ENCODE results near the gene RAF1. TPM values are rescaled to one million over a fixed set of nuclear protein-coding genes. Genes with fewer than 3 reads are reported as not detected.

Gene RAF1
- total RNA-seq, 1 donor from 2014 or later, result 216 TPM

DNA sequence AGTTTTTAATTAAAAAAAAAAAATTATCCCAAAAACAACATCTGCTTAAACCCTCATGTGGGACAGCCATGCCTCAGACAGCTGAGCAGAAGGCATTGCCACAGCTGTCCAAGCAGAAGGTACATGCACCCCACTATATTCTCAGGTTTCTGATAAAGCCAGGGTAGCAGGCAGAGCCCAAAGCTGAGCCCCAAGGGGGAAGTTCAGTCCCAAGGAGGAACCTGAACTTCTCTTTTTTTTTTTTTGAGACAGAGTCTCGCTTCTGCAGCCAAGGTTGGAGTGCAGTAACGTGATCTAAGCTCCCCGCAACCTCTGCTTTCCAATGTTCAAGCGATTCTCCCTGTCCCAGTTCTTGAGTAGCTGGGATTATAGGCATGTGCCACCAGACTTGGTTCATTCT is 73.8 kb downstream of the RAF1 start:
- no peak for DNase-seq

DNA sequence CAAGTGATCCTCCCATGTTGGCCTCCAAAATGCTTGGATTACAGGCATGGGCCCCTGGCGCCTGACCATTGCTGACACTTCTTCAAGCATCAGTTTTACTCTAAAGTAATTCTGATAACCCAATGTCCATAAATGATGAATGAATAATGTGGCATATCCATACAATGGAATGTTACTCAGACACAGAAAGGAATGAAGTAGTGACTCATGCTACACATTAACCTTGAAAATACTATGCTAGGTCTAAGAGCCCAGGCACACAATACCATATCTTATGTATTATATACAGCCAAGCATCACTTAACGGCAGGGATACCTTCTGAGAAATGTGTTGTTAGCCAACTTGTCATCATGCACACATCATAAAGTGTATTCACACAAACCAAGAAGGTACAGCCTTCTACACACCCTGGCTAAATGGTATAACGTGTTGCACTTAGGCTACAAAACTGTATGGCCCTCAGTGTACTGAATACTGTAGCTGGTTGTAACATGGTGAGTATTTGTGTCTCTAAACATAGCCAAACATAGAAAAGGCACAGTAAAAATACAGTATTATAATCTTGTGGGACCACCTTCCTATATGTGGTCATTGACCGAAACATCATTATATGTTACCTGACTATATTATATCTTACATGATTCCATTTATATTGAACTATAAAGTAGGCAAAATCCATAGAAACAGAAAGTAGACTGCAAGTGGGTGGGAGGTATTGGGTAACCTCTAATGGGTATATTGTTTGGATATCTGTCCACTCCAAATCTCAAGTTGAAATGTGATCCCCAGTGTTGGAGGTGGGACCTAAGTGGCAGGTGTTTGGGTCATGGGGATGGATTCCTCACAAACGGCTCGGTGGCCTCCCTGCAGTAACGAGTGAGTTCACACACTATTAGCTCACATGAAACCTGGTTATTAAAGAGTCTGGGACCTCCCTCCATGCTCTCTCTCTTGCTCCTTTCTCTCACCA is 75.6 kb downstream of the RAF1 start:
- no peak for DNase-seq

DNA sequence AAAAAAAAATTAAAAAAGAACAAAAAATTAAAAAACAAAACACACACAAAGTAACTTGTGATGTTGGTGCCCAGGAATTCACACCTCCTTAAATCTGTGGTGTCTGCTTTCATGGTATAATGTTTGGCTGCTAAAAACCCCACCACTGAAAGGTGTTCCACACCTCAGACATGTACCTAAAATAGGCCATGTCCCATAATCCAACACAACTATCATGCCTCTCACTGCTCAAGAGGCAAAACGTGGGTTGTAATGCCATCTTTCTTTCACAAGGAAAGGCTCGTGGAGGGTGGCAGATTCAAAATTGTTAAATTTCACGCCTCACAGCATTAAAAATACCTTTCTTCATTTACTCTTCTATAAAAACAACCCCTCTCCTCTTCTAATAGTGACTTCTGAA is 77.5 kb downstream of the RAF1 start:
- no peak for DNase-seq

DNA sequence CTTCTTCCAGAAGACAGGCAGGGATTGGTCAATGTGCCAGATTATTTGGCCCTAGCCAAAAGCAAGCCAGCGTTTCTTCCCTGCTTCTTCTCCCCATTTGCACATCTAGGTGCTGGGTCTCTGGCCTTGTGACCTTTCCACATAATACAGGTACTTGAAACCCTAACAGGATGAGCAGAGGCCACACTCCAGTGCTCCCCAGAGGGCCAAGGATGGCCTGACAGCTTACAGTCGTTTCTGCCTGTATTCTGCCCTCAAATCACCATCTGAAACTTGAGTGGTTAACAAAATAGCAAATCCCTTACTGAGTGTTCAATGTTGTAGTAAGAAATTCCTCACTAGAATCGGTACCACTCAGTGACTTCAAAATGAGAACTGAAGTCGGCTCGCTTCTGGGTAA is 77.9 kb downstream of the RAF1 start:
- no peak for DNase-seq

DNA sequence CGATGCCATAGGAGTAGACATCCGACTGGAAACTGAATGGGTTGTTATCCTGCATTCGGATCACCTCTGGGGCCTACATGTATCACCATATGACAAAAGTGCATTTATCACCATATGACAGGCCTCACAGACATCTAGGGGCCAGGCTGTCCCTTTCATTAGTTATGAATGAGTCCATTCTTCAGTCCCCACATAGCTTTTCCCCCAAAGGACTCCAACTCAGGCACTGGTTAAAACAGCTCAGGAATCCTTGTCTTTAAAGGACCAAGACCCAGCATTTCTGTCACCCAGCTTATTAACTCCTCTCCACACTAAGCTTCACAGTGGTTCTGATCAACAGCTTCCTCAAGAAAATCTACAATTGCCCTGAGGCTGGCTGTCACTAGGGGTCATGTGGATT is 78.7 kb downstream of the RAF1 start:
- DNase-seq, result no peak

DNA sequence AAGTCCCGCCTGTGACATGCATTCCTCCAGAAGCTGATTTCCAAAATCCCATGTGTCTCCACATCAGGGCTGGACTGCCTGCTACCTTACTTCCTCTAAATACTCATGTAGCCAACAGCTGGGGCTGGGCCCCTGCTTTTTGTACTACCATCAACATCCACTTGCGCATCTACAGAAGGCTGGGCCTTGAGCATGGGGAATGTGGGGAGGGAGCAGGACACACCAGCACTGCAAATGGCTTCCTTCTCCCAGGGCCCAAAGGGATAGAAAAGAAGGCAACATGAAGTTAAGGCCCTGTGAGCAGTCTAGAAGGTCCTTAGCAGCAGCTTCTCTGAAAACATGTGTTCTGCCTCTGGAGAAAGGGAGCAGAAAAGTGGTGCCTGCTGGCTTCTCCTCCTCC is 79.8 kb downstream of the RAF1 start:
- DNase-seq, result no peak

DNA sequence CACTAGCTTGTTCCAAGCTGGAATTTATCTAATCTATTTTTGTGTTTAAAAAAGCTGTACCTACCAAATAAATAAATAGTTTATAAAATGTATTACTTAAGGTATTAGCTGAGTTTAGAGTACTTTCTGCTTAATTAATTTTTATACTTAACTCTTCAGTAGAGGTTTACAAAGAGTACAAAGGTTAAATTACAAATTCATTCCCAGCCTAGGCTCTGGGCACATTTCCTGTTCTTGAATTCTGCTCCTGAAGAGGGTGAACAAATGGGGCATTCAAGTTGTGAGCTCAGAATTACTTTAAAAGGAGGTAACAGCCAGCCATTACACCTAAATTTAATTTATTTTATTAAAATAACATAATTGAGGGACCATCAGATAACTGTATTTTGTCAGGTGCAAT is 80.6 kb downstream of the RAF1 start:
- no peak for DNase-seq

DNA sequence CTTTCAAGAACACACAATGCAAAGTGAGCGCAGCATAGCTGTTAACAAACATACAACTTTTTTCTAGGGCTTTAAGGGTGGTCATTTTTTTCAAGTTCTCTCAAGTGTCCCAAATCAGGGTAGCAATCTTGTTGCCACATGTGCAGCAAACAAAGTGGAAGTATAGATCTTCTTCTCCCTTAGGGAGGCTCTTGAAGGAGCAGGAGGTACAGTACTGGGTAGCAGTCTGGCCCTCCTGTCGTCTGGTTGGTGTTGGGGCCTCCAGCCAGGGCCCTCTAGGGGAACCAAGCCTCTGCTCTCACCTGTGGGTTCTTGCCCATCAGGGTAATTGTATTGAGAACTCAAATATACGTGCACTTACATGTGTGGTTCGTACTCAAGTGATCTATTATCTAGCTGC is 81.2 kb downstream of the RAF1 start:
- DNase-seq, result no peak

DNA sequence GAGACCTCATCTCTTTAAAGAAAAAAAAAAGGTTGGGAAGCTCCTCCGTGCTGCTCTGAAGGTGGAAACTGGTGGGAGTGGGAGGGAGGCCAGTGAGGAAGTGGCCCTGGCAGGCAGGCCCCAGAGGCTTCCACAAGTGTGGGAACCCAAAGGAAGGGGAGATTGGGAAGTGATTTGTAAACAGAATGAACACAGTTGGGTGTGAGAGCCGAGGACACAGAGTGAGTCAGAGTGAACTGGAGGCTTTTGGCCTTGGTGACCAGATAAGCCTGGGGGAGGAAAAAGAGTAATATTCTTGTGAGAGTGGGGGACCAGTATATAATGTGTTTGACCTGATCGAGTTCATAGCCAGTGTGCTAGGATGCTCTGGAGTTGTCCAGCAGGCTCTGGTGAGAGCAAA is 84.0 kb downstream of the RAF1 start:
- no peak for DNase-seq

DNA sequence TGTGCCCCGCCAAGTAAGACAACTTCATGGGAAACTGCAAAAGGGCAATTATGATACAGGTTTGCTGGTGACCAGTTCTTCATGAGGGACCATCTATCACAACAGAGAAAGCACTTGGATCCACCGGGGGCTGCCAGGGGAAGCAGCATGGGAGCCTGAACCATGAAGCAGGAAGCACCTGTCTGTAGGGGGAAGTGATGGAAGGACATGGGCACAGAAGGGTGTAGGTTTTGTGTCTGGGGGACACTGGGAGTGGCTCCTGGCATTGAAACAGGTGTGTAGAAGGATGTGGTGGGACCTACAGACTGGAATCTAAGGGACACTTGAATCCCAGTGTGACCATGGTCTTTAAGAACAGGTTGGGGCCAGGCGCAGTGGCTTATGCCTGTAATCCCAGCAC is 84.5 kb downstream of the RAF1 start:
- no peak for DNase-seq

DNA sequence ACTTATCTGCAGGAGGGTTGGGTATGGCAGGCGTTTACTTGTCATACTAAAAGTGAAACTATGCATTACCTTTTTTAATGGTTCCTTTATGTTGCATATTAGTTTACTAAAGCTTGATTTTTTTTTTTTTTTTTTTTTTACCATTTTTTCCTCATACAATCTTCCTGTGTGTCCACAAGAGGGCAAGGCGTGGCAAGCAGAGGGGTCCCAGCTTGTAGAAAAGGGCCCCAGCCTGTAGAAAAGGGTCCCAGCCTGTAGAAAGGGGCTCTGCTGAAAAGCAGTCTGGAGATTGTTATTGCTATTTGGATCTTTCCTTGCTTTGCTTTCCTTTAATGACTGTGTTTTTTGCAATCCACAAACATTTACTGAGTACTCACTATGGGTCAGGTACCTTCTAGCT is 85.2 kb downstream of the RAF1 start:
- DNase-seq, result no peak

DNA sequence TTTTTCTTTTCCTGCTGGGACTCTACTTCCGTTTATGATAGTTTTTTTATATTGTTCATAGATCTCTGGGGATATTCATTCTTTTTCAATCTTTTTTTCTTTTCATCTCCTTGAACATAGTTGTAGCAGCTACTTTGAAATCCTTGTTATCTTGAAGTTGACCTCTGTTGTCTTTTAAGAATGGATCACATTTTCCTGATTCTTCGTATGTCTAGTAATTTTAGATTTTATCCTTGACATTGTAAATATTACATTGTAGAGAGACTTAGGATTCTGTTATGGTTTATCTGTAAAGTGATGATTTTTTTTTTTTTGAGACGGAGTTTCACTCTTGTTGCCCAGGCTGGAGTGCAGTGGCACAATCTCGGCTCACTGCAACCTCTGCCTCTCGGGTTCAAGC is 86.5 kb downstream of the RAF1 start:
- no peak for DNase-seq

DNA sequence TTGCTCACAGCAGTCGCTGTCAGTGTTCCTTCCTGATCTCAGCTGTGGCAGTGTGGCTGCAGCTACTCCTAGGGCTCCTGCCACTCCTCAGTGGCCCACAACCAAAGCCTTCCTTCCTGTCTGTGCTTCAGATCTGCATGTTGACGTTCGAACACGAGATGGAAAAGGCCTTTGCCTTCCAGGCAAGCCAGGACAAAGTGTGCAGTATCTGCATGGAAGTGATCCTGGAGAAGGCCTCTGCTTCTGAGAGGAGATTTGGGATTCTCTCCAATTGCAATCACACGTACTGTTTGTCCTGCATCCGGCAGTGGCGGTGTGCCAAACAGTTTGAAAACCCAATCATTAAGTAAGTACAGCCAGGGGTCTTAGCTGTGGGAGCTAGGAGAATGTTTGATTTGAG is 89.3 kb downstream of the RAF1 start:
- no peak for DNase-seq

DNA sequence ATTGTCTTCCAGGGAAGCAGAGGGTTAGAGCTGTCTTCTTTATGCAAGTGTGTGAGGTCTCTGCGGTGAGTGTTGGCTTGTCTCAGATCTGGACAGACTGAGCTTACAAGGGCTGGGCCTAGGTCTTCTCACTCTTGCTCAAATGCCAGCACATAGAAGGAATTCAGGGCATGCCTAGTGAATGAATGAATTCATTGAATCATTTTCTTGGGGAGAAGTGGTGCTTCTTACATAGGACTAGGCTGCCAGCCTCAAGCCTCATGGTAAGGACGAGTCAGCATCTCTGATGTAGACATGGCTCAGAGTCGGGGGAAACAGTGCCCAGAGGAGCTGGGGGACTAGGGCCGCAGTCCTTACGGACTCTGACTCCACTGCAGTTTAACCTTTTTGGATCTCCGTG is 89.8 kb downstream of the RAF1 start:
- DNase-seq, result no peak

DNA sequence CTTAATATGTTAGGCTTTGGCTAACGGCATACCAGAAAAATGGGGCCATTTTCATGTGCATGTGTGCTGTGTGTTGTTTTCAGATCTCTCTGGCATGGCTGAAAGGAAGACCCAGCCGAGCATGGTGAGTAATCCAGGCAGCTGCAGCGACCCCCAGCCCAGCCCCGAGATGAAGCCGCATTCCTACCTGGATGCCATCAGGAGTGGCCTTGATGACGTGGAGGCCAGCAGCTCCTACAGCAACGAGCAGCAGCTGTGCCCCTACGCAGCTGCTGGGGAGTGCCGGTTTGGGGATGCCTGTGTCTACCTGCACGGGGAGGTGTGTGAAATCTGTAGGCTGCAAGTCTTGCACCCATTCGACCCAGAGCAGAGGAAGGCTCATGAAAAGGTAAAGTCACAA is 91.9 kb downstream of the RAF1 start:
- DNase-seq, result no peak

DNA sequence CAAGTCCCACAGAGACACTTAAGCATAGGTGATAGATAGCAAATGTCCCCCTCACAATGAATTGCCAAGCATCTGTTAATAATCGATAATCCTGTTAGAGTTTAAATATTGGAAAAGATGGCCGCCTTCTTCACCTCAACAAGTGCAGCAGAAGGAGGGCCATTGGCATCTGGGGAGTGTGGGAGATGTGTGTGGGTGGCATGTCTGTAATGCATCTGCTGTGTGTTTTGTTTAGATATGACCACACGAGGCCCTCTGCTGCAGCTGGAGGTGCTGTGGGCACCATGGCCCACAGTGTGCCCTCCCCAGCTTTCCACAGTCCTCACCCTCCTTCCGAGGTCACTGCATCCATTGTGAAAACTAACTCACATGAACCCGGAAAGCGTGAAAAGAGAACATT is 94.1 kb downstream of the RAF1 start:
- no peak for DNase-seq

DNA sequence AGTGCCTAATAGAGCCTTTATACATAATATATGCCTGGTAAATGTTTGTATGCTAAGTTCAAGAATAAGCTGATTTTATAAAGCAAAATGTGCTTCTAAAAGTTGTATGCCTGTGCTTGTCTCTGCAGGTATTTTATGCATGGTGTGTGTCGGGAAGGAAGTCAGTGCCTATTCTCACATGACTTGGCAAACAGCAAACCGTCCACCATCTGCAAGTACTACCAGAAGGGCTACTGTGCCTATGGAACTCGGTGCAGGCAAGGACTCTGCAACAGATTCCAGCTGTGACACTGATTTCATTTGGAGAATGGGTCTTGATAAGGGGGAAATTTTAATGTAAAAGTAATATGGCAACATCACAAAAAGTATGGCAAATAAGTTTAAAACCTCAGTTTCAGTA is 95.2 kb downstream of the RAF1 start:
- DNase-seq, result no peak

DNA sequence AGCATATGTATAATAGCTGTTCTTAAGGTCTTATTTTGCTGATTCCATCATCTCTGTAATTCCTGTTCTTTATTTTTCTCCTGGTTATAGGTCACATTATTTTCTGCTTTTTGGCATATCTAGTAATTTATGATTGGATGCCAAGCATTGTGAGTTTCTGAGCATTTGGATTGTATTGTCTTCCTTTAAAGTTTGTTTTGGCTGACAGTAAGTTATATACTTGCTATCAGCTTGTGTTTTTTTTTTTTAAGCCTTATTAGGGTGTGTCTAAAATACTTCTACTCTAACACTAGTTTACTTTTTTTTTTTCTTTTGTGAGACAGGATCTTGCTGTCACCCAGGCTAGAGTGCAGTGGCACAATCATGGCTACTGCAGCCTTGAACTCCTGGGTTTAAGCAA is 96.9 kb downstream of the RAF1 start:
- no peak for DNase-seq

DNA sequence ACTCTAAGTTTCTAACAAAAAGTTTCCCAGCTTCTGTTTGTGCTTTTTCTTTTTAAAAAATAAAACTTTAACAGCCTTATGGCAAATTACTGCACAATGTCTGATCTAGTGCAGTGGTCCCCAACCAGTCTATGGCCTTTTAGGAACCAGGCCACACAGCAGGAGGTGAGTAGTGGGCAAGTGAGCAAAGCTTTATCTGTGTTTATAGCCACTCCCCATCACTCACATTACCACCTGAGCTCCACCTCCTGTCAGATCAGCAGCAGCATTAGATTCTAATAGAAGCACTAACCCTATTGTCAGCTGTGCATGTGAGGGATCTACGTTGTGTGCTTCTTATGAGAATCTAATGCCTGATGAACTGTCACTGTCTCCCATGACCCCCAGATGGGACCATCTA is 101.5 kb downstream of the RAF1 start:
- no peak for DNase-seq

DNA sequence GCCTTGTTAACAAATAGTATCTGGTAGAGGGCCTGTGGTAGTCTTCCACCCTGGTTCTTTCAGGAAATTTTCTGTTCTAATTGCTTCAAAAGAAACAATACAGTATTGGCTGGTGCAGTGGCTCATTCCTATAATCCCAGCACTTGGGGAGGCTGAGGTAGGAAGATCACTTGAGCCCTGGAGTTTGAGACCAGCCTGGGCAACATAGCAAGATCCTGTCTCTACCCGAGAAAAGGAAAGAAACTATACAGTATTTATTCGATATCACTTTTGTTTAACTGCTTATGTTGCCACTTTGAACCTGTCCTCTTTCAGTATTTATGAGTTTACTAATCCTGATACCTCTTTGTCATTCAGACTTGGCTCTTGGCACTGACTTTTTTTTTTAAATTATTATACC is 102.5 kb downstream of the RAF1 start:
- DNase-seq, result no peak

DNA sequence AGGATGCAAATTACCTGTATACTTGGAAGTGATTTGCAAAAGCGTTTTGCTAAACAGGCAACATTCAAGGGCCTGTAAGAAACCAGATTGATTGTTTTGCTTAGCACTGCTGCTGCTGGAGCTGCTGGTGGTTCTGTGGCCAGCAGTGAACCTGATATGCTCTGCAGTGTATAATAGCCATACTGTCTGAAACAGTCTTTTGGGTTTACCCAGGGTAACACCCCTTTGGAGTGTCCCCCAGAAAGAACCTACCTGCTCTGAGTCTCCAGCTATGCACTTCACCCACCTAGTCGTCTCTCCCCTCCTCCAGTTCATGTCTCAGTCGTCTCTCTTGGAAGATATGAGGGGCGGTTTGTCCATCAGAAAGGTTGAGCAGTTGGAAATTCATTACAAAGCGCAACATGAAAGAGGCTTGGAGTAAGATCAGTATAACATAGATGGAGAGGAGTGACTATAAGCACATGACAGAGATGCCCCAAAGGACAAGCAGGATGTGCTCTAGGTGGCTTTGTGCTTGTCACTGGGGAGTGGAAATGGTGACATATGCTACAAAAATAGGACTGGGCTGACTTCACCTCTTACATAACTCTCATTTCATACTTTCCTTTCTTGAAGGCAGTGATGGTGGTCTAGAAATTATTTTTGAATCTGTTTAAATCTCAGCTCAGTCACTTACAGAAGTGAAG is 103.3 kb downstream of the RAF1 start:
- DNase-seq, result no peak

DNA sequence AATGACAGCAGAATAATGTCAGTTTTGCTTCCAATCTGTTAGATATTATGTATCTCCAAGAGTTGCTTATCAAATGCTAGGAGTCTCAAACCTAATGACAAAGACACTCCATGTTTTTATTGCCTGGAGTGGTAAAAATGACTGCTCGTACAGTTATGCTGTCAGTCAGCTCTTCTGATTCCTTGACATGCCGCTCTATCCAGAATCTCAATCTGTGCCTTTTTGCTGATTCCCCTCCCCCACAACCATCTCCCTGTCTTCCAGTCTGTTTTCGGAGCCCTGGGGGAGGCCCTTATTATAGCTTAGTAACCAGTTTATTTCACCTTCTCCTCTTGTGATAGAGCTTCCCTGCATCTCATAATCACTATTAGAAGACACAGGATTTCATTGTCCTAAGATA is 104.4 kb downstream of the RAF1 start:
- DNase-seq, result no peak

DNA sequence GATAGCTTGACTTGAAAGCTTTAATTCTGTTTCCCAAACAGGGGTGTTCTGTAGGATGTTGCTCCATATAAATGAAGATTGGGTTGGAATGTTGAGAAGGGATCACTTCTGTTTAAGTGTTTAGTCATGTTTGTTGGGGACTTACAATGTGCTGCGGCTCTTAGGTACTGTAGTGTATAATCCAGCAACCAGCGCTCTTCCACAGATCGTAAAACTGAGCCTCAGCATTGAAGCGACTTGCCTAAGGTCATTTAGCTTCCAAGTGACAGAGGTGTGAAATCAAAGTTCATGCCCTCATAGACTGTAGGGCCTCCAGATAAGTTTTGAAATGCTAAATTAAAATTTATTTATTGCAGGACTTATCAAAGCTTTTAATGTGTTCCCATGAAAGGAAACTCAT is 105.2 kb downstream of the RAF1 start:
- DNase-seq, result no peak

DNA sequence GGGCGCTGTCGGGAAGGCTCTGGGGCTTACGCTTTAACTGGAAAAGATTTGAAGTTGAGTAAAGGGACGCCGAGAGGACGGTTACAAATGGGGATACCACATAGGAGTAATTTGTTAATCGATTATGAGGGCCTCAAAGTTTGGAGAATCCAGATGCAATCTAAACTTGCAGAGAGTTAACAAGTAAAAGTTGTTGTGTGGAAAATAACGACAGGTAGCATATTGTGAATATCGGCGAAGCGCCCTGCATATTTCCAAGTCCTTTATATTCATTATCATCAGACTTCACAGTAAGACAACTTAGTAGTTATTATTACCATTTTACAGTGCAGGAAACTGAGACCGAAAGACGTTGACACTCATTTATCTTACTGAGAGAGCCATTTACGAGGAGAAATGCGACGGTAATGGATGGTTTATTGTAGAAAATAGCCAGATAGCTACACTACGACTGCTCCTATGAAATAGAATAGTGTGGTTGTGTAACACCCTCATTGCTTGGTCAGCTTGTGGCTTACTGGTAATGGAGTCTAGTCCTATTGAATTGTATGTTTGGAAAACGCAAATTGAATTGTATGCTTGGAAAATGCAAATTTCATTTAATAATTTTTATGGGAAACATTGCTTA is 106.3 kb downstream of the RAF1 start:
- no peak for DNase-seq

All from occipital lobe (tissue), 2 donors.